GM19035 (cell line): ENCODE results near the gene PTPRR.

Source experiments
- ATAC-seq: cut with Tn5 transposase; IDR thresholded peaks from one replicate; pipeline ENCODE4 v1.9.1; 2021; ENCODE audit not compliant: unreplicated experiment

The PTPRR gene

DNA sequence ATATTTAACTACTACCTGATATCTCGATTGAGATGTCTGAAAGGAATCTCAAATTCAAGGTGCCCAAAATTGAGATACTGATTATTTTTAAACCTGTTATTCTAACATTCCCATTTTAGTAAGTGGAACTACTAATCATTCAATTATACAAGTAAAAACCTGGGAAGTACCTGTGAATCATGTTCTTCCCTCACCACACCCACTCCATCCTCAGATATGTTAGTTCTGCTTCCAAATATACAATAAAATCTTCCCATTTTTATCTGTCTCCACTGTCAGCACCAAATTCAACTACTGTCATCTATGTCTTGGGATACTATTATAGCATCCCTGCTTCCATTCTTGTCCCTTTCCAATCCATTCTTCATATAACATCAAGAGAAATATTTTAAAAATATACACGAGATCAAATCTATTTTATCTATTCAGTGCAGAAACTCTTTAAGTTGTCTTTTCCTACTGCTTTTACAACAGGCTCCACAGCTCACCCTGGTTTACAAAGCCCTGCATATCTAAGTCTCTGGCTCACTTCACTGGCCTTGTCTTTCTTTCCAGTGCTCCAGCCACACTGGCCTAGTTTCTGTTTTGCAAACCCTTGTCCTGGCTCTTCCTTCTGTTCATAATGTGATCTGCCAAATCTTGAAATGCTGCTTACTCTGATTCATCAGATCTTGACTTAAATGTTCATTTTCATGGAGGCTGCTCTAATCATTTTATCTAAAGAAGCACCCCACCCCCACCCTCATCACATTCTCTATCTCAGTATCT, 122.3 kb downstream of the PTPRR start:
- no peak for ATAC-seq

DNA sequence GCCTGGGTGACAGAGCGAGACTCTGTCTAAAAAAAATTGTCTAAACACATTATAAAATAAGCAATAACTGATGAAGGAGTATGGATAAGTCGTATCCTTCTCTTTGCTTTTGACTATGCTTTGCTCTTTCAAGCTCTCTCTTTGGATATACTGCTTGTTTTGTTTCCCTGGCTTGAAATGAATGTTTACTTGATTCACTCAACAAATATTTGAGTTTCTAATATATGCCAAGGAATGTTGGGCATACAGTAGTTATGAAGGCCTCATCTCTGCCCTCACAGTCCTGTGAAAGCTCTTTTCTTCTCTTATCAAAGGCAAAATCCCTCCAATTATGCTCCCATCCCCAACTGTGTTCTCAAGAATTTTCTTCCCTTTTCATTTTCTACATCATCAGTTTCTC, 123.5 kb downstream of the PTPRR start:
- no peak for ATAC-seq

DNA sequence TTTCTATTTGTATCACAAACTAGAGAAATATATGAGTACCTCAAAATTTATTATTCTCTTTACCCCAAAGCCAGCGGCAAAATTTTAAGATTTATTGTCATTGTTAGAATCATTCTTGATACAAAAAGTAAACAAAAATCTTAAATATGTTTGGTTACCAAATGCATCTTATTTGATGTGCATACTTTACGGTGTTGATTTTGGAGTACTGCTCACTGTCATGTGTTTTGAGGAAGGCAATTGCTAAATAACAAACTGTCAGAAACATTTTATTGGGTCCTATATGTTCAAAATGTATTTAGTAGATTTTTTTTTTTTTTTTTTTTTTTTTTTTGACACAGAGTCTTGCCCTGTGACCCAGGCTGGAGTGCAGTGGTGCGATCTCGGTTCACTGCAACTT, 124.9 kb downstream of the PTPRR start:
- no peak for ATAC-seq

GRCh38 chr12:70794131-70794530, 126.4 kb downstream of the PTPRR start:
- no peak for ATAC-seq

- no peak for ATAC-seq
These were observed 131.8 kb downstream of the PTPRR start for GRCh38 chr12:70788774-70789173.

DNA sequence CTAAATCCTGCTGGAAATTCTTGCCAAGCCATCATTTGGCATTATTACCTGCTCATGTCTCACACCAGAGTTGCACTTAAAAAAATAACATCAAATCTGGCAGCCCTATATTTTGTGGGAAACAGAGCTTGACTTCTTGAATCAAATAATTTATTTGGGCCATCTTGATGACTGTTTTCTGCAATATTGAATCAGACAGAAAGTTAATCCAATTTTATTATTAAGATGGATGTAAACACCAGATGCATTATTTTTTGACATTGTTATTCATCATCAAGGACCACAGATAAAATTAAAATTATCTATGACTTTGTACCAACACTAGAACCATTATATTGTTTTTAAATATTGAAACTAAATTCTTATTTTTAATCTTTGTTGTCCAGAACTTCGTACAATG, 132.9 kb downstream of the PTPRR start:
- no peak for ATAC-seq

- no peak for ATAC-seq
These were observed 134.6 kb downstream of the PTPRR start for GRCh38 chr12:70785896-70786295.

- ATAC-seq = no peak
These were observed 136.4 kb downstream of the PTPRR start for GRCh38 chr12:70784042-70784668.

DNA sequence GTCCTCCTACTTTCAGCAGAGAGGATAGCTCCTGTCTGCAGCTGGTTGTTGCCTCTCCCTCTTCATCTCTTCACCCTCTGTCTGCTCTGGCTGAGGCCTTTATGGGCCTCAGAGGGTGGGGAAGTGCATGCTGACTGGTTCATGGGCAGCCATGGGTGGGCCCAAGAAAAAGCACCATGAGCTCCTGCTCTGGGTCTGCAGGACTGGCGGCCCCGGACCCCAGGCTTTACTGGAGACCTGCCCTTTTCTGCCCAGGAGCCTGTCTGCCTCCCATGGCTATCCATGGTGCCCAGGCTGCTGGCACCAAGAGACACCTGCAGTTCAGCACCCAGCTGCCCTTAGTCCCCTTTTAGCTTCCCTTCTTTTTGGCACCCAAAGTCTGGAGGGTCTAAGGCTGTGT, 137.1 kb downstream of the PTPRR start:
- no peak for ATAC-seq

- ATAC-seq = no peak
These were observed 141.3 kb downstream of the PTPRR start for GRCh38 chr12:70779250-70779649.

DNA sequence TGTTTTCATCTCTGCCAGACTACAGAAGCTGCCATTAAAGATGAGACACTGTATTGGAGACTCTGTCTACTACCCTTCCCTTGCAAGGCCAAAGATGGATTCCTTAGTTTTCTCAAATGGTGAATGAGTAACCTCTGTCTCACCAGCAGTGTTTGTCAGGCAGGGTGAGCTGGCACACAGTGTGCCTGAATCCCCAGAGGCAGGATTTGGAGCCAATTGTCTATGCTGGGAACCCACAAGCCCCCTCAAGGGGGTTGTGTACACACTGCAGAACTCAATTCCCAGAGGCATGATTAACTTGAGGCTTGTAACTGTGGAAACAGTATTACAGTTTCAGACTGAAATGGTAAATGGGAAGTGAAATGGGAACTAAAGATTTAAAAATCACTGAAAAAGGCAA, 146.5 kb downstream of the PTPRR start:
- no peak for ATAC-seq

GRCh38 chr12:70772836-70773235, 147.7 kb downstream of the PTPRR start:
- no peak for ATAC-seq

- ATAC-seq = no peak
These were observed 149.0 kb downstream of the PTPRR start for GRCh38 chr12:70771581-70771980.

DNA sequence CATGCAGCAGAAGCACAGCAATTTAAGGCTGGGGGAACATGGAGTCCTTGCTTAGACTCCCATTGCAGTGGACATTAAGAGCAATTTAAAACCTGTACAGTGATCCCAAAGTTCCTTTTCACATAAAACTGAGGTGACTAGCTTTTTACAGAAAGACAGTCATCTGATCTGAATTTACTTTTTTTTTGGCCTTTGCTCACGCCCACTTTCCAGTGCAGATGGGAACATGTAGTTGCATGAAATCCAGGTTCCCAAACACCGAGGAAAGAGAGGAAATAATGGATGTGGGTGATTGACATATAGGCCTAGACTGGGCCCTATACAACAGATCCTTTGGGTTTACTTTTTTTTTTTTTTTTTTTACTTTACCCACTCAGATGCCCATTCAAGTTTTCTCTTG, 156.9 kb downstream of the PTPRR start:
- no peak for ATAC-seq

DNA sequence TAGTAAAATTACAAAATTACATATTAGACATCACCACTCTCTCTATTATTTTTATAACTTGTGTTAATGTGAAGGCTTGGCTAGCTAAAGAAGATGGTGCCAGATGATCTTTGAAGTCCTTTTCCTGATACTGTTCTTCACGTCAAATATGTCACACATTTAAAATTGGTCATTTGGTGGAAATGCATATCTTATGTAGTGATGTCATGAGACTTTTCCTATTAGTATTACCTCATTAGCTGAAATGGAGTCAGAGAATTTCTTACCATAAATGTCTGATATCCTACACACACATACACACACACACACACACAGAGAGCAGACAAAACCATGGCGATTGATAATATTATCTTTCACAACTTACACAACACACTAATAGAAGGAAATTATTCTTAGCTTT, 158.5 kb downstream of the PTPRR start:
- no peak for ATAC-seq

DNA sequence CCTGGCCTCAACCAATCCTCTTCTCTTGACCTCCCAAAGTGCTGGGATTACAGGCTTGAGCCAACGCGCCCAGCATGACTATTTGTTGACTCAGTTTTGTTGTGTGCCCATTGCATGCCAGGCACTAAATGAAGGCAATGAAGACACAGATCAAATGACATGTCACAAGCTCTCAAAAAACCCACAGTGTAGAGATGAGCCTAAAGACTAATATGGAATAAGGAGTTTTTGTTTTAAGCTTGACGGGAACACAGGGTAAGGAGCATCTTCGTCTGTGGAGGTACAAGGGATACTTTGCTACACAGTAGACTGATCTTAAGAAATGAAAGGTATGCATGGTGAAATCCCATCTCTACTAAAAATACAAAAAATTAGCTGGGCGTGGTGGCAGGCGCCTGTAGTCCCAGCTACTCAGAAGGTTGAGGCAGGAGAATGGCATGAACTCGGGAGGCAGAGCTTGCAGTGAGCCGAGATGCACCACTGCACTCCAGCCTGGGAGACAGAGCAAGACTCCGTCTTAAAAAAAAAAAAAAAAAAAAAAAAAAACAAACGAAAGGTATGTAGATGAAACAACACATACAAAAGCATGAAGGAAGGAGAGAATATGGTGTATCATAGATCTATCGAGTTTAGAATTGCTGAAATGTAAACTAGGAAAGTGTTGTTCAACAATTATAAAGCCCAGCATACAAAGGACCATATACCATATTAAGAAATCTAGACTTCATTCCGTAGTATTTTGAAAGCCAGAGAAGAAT, 161.2 kb downstream of the PTPRR start:
- ATAC-seq = no peak

DNA sequence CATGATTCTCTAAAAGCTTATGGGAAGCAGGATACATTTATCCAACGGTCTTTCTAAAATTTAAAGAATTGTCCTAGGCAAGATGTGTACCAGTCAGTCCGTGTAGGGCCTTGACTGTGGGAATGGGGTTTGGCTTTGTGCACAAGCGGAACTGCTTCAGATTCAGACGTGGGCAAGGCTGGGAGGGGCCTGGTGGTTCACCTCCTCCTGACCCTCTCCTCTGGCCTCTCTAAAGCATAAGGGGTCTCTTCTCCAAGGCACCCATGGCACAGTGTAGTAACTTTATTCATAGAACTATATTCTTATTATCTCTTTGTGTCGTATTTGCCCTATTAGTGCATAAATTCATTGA, 162.1 kb downstream of the PTPRR start:
- ATAC-seq = no peak

GRCh38 chr12:70757830-70758493, 162.6 kb downstream of the PTPRR start:
- no peak for ATAC-seq

- no peak for ATAC-seq
These were observed 163.7 kb downstream of the PTPRR start for GRCh38 chr12:70756791-70757190.

GRCh38 chr12:70756118-70756517, 164.4 kb downstream of the PTPRR start:
- ATAC-seq = no peak

DNA sequence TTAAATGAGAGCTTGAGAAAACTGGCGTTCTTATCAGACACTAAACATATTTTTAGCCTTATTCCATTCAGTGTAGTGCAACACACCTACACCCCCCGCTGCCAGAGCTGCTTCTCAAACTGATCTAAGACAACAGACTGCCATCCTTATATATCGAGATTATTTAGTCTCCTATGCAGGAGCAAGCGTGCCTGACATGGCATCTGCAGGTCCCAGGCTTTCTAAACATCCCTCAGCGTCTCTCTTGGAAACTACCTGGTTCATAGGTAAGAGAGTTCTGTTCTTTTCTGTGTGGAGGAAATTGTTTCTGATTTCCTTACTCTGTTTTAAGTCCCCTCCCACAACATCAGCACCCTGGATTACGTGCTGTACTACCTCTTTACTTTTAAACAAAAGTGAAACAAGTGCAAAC, 166.2 kb downstream of the PTPRR start:
- no peak for ATAC-seq

GRCh38 chr12:70752327-70752726, 168.2 kb downstream of the PTPRR start:
- ATAC-seq = no peak
